GM12865 (cell line): Measurements from ENCODE around the gene SYT2.
A peak's percentile ranks its signal among the peaks of the same experiment; 100 is the strongest.

Experiments
- DNase-seq: peaks from one replicate; pipeline ENCODE4 v3.0.0; 2010; ENCODE audit warnings: low read depth
- H3K4me3 ChIP-seq: 2 replicates; pipeline ENCODE4 v1.5.1; 2011; ENCODE audit warnings: mild to moderate bottlenecking, low read depth, low read length, control low read depth
- TF ChIP-seq, protein P1 (sequence below): IDR thresholded peaks from 2 replicates; pipeline ENCODE4 v1.5.1; 2011; ENCODE audit warnings: low read length, control low read depth, low read depth, inconsistent platforms; ENCODE audit not compliant: insufficient read depth; ENCODE audit errors: missing control alignments

SYT2 gene

DNA sequence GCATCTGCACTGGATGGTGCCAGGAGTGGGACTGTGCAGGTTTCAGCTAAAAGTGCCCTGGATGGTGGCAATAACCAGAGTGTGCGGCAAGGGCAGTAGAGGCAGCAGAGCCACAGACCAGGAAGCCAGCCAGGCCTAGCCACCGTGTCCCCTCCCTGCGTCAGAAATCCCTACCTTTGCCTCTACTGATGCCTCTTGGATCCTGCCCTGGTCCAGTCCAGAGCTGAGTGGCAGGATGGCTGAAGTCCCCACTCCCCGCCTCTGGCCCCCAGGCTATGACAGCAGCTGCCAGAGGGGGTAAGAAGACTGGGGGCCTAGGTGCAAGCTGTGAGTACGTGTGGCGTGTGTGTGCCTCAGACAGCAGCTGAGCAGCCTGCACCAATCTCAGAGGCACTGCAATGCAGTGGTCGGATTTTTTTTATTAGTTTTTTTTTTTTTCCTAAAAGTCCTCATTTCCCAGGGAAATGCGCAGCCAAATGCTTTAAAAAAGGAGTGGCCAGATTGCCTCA is 51.9 kb downstream of the SYT2 start:
- TF ChIP-seq, protein P1, sequence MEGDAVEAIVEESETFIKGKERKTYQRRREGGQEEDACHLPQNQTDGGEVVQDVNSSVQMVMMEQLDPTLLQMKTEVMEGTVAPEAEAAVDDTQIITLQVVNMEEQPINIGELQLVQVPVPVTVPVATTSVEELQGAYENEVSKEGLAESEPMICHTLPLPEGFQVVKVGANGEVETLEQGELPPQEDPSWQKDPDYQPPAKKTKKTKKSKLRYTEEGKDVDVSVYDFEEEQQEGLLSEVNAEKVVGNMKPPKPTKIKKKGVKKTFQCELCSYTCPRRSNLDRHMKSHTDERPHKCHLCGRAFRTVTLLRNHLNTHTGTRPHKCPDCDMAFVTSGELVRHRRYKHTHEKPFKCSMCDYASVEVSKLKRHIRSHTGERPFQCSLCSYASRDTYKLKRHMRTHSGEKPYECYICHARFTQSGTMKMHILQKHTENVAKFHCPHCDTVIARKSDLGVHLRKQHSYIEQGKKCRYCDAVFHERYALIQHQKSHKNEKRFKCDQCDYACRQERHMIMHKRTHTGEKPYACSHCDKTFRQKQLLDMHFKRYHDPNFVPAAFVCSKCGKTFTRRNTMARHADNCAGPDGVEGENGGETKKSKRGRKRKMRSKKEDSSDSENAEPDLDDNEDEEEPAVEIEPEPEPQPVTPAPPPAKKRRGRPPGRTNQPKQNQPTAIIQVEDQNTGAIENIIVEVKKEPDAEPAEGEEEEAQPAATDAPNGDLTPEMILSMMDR = no peak
- H3K4me3 ChIP-seq = no peak overlapping the region
- DNase-seq = no peak

DNA sequence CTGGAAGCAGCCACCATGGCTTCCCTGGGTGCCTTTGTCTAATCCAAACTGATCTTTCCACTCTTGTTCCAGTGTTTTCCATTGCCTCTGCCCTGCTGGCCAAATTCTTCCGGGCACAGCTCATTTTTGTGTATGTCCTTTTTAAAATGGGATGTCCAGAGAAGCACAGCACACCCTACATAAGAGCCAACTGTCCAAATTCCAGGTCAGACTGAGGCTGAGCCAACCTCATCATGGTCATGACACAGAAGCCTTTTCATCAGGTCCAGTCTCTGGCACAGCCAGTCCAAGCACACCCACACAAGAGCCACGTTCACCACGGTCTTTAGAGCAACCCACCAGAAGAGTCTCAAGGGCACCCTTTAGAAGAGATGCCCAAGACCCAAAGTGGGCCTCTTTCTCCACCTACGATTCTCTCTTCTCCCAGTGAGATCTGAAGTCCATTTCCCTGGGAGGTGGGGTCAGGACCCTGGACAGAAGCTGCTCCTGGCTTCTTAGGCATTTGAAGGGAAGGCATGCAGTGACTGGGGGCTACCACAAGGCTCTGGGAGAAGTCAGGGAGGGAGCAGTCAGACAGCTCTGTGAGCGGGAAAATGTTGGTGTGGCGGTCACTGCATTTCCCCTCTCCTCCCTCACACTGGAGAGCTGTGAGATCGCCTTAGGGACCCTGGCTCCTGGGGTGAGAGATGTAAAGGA is 53.2 kb downstream of the SYT2 start:
- DNase-seq = no peak
- no peak overlapping the region for H3K4me3 ChIP-seq
- TF ChIP-seq, protein P1 = no peak

GRCh38 chr1:202656057-202656456 is 54.2 kb downstream of the SYT2 start:
- TF ChIP-seq, protein P1 = peak; percentile 22
- no peak overlapping the region for H3K4me3 ChIP-seq
- peak; percentile 24 for DNase-seq

DNA sequence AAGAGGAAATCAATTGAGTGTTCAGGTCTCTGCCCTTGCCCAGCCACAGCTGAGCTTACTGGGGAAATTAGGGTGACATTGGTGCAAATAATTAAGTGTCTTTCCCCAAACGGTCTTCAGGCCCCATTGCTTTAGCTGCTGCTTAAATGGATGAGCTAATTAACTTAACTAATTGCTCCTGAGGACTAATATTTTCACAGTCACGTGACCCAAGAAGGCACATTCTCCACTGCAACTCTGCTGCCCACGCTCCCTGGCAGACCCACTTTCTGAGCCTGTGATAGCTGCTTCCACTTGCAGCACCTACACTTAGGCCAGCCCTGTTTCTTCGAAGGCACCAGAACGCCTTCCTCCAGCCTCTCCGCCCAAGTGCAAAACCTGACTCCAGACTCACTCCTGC is 56.2 kb downstream of the SYT2 start:
- DNase-seq = no peak
- H3K4me3 ChIP-seq = no peak overlapping the region
- TF ChIP-seq, protein P1 = no peak

- H3K4me3 ChIP-seq = no peak overlapping the region
- no peak for DNase-seq
- TF ChIP-seq, protein P1 = no peak
Observed at GRCh38 chr1:202649553-202650392, 60.5 kb downstream of the SYT2 start.

- TF ChIP-seq, protein P1 = no peak
- DNase-seq = no peak
- no peak overlapping the region for H3K4me3 ChIP-seq
Observed at GRCh38 chr1:202648605-202649226, 61.5 kb downstream of the SYT2 start.
